H54 (cell line): ENCODE data around the gene DHCR24.
"Not testable (repeated sequence)": the region's sequence is repeated elsewhere in the genome, so short reads cannot be mapped to it uniquely, and the experiment has no call there.

Experiments
- DNase-seq: peaks from one replicate; pipeline ENCODE4 v3.0.0; 2011; ENCODE audit warnings: low spot score, mixed read lengths; ENCODE audit not compliant: insufficient read length
- FAIRE-seq: peaks from 3 replicates; lab custom pipeline; 2011; peaks lifted over from hg19 to GRCh38; lab: Jason Lieb, UNC
- POLR2A ChIP-seq: IDR thresholded peaks from 2 replicates; pipeline ENCODE4 v1.6.1; 2011; ENCODE audit warnings: low read depth, mild to moderate bottlenecking, low read length

Gene DHCR24

DNA sequence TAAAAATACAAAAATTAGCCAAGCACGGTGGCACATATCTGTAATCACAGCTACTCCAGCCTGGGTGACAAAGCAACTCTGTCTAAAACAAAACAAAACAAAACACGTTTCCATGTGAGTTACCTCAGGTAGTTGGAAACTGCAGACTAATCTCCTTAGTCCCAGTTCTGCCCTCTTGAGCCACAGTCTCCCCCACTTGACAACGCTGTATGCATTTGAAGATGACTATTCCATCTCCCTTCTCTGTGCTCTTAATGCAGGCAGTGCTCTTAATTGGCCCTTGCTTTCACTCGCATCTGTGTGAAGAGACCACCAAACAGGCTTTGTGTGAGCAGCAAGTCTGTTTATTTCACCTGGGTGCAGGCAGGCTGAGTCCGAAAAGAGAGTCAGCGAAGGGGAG is 19.6 kb upstream of the DHCR24 start:
- DNase-seq (no peak), FAIRE-seq (no peak)
- TF ChIP-seq POLR2A, result no peak

DNA sequence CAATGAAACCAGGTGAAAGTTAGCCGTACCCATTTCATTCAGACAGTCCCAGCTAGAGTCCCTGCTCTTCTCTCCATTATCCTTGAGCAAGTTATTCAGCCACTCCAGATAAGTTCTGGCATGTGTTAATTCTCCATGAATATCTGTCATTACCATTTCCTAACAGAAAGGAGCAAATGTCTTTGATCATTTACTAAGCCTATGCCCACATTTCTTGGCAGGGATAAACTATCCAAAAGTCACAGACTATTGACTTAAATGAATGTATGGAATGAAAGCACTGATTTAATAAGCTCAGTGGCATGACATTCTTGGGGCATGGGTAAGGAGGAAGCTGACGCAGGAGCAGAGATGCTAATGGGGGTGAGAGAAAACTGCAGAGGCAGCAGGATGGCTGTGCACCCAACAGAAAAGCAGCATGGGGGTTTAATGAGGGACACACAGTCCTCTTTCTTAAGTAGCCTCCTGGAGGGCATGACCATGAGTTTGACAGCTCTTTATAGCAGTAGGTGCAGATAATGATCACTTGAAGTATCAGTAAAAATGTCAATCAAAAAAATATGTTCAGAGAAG is 17.6 kb upstream of the DHCR24 start:
- FAIRE-seq (no peak), DNase-seq (no peak)

DNA sequence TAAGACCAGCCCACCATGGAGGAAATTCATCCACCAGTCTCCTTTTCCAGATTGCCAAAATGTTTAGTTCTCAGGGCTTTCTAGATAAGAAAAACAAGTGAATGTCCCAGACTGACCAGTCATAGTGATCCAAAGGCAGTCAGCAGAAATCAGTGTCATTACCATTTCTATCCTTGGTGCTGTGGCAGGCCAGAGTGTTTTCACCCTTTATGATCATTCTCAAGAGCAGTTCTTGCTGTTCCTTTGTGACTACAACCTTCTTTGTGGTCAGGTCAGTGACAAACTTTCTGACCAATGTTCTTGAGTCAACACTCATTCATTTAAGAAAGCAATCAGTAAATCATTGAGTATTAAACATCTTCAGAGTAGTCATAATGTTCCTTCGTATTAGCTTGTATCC is 7.3 kb upstream of the DHCR24 start:
- FAIRE-seq, result peak; percentile 53
- no peak for DNase-seq
- TF ChIP-seq POLR2A, result no peak

More for the DNA sequence above, 17.6 kb upstream of the DHCR24 start:
- no peak for TF ChIP-seq POLR2A

DNA sequence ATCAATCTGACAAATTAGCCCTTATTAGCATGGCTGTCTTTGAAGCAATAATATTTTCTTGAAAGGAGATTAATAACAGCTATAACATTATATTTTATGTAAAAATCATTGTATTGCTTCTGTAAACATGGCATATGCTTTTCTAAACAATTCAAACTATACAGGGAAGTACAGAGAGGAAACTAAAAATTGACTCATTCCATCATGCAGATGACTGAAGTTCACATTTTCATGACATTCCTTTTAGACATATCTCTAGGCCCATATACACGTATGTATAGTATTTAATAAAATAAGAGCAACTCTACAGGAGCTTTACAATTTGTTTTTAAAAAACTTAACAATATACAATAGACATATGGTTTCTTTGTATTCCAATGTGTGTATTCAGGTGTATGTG is 5.6 kb upstream of the DHCR24 start:
- no peak for TF ChIP-seq POLR2A
- FAIRE-seq, result no peak

GRCh38 chr1:54889132-54889725 is 2.2 kb upstream of the DHCR24 start:
- FAIRE-seq, result no peak
- no peak for TF ChIP-seq POLR2A
- DNase-seq, result no peak

More for the DNA sequence above, 5.6 kb upstream of the DHCR24 start:
- DNase-seq, result no peak

GRCh38 chr1:54888080-54888733 is 1.2 kb upstream of the DHCR24 start:
- FAIRE-seq (no peak), DNase-seq (no peak)
- no peak for TF ChIP-seq POLR2A

DNA sequence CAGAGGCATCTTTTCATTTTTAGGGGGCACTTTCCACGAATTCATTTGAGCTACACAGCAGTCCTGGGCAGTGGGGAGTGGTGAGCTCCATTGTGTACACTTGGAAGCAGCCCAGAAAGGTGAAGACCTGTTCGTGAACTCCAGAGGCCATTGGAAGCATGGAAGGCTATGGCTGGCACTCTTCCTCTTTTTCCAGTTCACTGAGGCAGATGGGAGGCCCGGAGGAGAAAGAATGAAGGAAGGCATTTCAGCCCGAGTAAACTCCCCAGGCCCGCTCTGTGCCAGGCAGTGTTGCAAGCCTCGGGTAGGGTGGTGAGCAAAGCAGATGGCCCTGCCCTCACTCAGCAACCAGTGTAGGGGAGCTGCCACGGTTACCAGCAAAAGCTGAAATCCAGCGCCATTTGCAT is 673 bp upstream of the DHCR24 start:
- FAIRE-seq, result no peak
- no peak for DNase-seq

GRCh38 chr1:54885807-54886723 is 930 bp downstream of the DHCR24 start:
- DNase-seq, result no peak
- FAIRE-seq, result no peak
- TF ChIP-seq POLR2A, result no peak

More for the DNA sequence above, 673 bp upstream of the DHCR24 start:
- TF ChIP-seq POLR2A, result no peak

GRCh38 chr1:54885237-54885679 is 1.7 kb downstream of the DHCR24 start:
- DNase-seq (no peak), FAIRE-seq (no peak)
- no peak for TF ChIP-seq POLR2A

- FAIRE-seq, result no peak
- no peak for TF ChIP-seq POLR2A
- no peak for DNase-seq
Measured at GRCh38 chr1:54884768-54885167, 2.2 kb downstream of the DHCR24 start.

DNA sequence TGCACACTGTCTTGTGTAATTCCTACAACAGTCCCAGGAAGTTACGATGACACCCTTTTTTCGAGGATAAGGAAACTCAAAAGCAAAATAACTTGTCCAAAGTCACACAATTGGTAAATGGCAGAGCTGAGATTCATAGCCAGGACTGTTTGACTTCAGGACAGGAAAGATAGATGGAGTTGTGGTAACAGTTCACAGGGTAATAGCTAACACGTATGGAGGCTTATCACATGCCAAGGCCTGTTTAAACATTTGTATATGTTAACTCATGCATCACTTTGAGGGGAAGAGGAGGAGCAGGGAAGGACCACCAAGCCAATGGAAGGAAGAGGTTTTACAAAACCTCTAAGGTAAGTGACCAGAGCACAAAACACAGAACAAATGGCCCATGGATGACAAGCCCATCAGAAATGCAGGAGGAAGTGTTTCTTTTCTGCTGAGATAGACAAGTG is 2.8 kb downstream of the DHCR24 start:
- FAIRE-seq, result no peak
- no peak for TF ChIP-seq POLR2A
- no peak for DNase-seq

DNA sequence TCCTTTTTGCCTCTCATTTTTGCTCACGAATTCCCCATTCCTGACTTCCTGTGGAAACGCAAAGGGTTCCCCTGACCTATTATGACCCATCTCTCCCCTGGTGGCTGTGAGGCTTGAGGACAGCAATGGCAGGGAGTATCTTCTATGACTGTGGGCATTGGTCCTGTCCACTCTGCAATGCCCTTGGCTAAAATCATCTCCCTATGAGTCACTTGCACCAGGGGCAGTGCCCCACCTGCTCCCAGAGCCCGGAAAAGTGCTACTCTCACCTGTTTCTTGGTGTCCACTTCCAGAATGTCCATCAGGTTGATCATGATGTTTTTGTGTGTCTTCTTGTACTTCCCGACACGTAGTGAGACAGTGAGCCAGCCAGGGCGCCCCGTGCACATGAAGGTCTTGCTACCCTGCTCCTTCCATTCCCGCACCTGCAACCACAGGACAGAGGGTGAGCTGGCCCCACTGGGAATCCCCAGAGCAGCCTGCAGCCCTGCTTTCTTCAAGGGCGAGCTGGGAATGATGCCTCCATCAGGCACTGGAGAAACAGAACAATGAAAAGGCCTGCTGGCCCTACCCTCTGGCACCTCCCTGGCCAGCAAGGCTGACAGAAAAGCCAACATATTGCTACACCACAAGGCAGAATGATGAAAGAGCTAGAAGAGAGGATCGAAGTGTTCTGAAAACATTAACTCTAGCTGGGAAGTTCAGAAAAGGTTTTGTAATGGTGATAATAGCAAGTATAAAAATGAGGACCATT is 3.5 kb downstream of the DHCR24 start:
- DNase-seq, result no peak
- no peak for TF ChIP-seq POLR2A
- FAIRE-seq, result no peak

- DNase-seq (no peak), FAIRE-seq (no peak)
- TF ChIP-seq POLR2A, result no peak
Measured at GRCh38 chr1:54882519-54882918, 4.5 kb downstream of the DHCR24 start.

DNA sequence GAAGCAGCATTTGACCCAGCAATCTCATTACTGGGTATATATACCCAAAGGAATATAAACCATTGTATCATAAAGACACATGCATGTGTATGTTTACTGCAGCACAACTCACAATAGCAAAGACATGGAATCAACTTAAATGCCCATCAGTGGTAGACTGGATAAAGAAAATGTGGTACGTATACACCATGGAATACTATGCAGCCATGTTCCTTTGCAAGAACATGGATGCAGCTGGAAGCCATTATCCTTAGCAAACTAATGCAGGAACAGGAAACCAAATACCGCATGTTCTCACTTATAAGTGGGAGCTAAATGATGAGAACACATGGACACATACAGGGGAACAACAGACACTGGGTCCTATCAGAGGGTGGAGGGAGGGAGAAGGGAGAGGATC is 5.4 kb downstream of the DHCR24 start:
- FAIRE-seq, result not testable (repeated sequence)

More for the DNA sequence above, 5.4 kb downstream of the DHCR24 start:
- DNase-seq, result not testable (repeated sequence)
